GM19438 (cell line): Measurements from ENCODE around the gene PEPD.

Source experiments
- ATAC-seq: cut with Tn5 transposase; IDR thresholded peaks from one replicate; pipeline ENCODE4 v1.9.1; 2021; ENCODE audit warnings: low read depth; ENCODE audit not compliant: unreplicated experiment

PEPD gene

DNA sequence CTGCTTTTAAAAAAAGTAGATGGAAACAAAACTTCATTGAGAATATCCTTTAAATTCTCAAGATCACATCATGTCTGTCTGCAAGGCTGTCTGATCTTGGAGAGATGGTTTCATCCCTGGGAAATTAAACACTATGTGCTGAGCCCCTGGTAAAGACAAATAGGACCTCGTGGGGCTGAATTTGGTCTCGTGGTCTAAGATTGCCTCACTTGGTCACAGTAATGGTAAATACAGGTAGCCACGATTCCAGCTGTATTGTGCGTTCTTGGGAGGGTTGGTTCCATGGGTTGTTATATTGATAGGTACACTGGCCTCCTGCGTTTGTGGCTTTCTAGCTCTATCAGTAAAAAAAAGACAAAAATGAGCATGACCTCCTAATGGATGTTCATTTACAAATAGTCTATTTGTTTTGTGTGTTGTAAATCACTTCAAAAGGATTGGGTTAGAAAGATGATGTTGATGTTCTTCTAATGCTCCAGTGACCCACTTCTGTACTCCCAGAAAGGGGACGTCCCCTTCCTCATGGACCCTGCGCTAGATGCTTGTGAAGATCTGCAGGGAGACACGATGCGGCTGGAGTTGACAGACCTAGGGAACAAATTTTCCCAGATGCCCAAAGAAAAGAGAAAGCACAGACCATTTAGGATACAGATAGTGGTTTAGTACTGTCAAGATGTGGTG lies 146.3 kb downstream of the PEPD start:
- no peak for ATAC-seq

DNA sequence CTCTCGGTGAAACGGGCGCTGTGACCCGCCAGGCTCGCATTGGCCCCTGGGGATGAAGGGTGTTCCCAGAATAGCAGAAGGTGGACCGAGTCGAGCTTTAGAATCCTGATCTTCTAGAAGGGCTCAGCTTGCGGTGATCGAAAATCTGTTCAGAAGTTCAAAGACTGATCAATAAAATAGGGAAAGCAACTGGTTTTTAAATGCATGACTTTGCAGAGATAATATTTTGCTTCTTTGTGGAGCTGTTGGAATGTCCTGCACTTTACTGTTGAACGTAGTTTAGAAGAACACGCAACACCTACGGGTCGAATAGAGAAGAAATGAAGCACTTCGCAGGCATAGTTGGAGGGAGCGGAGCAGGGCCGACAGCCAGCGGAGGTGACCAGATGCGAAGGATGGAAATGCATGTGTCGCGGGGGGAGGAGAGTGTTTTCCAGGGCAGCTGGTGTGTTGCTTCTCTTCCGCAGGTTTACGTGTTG lies 147.3 kb downstream of the PEPD start:
- ATAC-seq: no peak

DNA sequence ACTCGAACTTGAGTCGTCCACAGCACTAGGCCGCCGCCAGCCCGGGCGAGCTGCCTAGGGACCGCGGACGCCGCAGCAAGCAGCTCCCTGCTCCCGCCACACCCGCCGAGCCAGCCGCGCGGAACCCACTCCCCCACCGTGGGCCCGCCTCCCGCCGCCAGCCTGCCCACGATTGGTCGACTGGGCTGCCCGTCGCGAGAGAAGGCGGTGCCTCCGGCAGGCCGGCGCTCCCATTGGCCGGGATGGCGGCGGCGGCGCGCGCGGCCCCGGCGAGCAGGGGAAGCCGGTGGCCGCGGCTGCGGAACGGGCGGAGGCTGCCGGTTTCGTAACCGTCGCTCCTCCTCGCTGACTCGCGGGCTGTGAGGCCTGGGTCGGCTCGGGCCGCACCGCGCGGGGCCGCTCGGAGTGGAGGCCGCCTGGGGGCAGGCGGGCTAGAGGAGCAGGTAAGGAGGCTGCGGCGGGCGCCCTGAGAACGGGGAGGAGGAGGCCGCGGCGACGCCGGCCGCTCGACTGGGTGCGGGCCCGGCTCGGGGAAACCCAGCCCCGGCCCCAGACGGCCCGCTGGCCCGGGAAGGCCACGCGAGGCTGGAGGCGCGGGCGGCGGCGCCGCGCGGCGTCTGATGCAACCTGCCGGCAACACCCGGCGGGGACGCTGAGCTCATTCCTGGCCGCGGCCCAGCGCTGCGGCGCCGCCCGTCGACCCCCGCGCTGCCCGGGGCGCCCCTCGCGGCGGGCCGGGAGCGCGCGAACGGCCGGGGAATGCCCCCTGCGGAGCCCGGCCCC lies 147.9 kb downstream of the PEPD start, which contains the start of gene CEBPG:
Gene CEBPG, plus strand, starts transcription at position 257 of the 783 bp plus-strand sequence. CDS start 5,531 bp downstream, outside the sequence.
- peak; percentile 88 for ATAC-seq

DNA sequence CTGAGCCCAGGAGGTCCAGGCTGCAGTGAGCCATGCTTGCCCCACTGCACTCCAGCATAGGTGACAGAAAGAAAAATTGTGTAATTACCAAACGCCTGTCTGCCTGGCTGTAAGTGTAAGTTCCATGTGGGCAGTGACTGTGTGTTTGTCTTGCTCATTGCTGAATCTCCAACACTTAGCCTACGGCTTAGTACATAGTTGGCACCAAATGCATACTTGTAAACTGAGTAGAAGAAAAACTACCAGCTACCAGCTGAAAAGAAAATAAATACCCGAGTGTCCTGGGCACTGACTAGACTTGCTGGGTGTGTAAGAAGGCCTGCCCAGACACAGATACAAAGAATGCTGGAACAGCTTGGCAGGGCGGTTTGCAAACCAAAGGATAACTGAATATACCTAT lies 150.8 kb downstream of the PEPD start:
- no peak for ATAC-seq

DNA sequence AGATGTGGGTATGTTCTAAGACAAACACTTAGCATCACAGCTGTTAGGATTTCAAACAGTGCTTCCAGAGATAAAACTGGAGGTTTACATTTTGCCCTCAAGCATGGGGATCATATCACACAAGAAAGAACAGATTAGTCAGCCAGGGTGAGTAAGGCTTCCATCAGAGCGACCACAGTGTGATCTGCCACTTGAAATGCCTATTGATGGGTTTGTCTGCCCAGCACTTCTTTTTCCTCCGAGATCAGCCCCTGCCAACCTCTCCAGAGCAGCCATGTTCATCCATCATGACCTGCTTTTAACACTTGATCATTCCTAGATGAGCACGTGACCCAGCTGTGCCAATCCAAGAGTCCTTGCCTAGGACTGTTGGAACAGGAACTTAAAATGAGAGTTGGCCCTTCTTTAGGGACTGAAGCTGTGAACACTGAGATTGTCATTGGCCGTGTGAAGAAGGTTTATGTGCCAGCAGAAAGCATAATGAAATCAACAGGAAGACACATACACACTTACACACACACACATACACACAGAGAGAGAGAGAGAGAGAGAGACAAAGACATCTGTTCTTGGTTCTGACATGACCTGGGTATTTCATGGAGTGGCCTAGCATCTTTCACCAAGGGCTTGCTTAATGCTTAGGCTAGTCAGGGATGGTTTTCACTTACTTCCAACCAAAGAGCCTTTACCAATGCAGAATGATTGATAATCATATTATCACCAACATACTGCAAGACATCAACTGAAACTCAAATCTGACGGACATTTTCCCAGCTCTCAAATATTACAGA lies 153.3 kb downstream of the PEPD start:
- ATAC-seq: no peak

DNA sequence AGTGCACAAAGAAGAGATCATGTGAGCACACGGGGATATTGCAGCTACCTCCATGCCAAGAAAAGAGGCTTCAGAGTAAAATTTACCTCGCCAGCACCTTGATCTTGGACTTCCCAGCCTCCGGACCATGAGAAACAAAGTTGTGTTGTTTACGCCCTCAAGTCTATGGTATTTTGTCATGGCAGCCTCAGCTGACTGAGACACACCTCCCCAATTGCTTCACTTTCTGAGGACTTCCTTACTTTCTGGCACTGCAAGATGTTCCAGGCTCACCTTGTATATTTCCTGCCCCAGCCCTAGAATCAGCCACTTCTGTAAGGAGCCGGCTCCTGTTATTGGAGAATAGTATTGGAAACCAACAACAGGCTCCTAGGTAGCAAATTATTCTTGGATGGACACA lies 154.7 kb downstream of the PEPD start:
- no peak for ATAC-seq

DNA sequence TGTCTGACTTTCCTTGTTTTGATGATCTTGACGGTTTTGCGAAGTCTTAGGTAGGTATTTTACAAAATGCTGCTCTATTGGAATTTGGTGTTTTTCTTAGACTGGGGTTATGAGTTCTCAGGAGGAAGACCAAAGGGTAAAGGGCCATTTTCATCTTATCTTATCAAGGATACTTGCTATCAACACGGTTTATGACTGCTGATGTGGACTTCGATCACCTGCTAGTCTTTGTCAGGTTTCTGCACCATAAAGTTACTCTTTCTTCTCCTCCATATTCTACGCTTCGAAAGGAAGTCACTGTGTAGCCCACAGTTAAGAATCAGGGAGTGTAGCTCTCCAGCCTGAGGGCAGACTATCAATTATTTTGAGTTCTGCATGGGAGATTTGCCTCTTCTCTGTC lies 155.5 kb downstream of the PEPD start:
- no peak for ATAC-seq

DNA sequence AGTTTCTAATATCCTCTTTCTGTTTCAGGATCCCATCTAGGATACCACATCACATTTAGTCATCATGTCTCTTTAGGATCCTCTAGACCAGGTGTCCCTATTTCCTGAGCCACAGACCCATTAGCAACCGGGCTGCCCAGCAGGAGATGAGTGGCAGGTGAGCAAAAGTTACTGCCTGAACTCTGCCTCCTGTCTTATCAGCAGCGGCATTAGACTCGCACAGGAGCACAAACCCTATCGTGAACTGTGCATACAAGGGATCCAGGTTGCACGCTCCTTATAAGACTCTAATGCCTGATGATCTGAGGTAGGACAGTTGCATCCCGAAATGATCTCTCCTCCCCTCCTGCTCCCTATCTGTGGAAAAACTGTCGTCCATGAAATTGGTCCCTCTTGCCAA lies 155.9 kb downstream of the PEPD start:
- no peak for ATAC-seq

DNA sequence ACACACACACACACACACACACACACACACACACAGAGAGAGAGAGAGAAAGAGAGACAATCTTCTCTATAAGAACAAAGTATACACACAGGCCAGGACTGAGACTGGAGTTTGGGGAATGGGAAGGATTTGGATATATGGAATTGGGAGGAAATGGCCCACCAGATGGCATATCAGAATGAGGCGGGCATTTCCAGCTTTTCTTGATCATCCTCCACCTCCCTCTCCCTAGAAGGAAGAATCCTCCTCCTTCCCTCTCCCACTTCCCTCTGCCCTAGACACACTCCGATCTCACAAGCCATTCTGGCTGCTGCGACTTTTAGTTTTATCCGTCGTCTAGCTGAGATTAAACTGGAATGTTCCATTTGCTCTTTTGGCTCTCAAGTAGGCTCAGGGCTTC lies 158.1 kb downstream of the PEPD start:
- no peak for ATAC-seq

DNA sequence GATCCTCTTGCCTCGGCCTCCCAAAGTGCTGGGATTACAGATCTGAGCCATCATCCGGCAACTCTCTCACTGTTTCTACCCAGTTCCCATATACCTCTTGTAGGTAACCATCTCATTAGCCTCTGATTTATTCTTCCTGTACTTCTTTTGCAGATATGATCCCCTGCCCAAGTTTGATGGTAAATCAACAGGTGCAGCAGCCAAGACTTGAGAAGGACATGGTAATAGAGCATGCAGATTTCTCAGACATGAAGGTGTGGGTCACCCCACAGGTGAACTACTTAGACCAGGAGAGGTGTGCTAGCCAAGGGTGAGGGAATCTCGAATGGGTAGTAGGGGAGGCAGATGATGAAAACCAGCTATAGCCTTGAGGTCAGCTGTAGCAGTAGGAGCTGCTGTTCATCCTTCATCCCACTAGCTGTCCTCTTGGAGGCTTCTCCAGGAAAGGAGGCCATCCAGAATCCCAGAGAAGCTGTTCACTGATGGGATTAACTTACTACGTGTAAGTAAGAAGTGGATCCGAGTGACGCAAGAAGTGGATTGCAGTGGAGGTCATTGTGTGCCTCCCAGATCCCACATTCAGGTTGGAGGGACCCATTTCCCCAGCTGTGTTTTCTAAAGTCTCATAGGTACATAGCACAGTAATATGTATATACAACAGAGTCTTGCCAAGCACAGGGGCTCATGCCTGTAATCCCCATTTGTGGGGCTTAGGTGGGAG lies 158.9 kb downstream of the PEPD start:
- ATAC-seq: no peak

DNA sequence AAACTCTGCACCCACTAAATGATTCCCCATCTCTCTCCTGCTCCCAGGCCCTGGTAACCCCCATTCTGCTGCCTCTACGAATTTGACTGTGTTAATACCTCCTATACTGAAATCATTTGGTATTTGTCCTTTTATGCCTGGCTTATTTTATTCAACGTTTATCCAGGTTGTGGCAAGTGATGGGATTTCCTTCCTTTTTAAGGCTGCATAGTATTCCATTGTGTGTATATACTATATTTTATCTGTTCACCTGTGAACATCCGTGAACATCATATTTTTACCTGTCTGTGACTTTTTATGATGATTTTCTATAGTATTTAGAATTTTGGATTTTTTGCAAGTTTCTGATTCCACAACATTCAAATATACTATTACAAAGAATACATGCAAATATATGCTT lies 162.0 kb downstream of the PEPD start:
- ATAC-seq: no peak

DNA sequence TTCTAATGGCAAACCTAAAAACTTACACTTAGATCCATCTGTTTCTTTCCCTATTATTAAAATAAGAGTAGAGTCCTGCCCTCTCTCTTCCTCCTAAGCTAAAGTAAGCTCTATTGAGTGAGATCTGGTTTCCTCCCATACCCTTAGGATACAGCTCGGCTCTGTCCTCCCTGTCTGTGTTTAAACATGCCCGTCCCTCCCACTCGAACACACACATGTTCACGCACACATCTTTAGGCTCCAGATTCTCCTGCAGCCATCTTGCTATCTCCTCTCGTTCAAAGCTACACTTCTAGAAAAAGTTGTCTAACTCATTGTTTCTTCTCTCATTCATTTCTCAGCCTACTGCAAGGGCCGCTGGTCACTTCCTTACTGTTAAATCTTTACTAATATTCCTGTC lies 163.2 kb downstream of the PEPD start:
- ATAC-seq: no peak

DNA sequence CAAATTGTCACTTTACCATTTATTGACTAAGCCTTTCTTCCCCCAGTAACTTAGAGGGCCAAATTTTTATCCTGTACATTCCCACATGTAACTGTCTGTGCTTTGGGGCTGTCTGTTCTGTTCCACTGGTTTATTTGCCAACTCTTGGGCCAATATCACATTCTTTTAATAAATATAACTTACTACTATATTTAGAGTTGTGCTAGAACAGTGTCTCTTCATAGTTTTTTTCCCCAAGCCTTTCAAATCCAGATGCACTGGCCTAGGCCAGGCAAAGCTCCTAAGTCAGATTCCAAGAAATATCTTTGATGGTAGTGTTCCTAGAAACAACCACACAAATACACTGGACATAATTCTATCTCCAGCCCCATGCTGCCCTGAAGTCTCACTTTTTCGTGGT lies 164.0 kb downstream of the PEPD start:
- ATAC-seq: no peak

DNA sequence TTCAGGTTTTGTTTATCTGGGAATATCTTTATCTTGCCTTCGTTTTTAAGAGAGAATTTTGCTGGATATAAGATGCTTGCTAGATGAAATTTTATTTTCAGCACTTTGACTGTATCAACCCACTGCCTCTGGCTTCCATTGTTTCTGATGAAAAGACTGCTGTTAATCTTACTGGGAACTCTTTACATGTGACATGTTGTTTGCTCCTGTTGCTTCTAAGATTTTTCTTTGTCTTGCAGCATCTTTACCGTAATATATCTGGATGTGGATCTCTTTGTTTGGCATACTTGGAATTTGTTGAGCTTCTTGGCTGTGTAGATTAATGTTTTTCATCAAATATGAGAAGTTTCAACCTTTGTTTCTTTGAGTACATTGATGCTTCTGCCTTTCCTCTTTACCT lies 166.1 kb downstream of the PEPD start:
- ATAC-seq: no peak

DNA sequence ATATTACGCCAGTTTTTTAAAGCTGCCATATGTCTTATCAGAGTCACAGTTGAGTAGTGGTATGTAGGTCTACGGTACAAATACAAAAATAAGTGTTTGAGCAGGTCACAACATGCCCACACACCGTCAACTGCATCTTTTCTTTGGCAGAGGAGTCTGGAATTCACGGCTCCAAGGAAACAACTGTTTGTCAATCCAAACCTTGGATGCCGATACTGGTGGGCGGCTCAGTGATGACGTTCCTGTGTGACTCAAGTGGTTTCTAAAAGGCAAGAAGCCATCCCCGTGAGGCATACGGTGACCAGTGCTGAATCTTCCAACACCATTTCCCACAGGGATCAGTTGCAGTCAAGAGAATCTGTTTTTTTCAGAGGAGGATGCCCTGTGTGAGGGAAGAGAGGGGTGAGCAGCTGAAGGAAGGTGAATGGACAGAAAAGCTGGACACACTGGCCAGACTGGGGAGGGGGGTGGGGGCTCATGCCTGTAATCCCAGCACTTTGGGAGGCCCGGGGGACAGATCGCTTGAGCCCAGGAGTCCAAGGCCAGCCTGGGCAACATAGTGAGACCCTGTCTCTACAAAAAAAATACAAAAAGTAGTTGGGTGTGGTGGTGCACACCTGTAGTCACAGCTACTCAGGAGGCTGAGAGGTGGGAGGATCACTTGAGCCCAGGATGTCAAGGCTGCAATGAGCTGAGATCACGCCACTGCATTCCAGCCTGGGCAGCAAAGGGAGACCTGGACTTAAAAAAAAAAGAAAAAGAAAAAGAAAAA lies 170.9 kb downstream of the PEPD start:
- no peak for ATAC-seq

DNA sequence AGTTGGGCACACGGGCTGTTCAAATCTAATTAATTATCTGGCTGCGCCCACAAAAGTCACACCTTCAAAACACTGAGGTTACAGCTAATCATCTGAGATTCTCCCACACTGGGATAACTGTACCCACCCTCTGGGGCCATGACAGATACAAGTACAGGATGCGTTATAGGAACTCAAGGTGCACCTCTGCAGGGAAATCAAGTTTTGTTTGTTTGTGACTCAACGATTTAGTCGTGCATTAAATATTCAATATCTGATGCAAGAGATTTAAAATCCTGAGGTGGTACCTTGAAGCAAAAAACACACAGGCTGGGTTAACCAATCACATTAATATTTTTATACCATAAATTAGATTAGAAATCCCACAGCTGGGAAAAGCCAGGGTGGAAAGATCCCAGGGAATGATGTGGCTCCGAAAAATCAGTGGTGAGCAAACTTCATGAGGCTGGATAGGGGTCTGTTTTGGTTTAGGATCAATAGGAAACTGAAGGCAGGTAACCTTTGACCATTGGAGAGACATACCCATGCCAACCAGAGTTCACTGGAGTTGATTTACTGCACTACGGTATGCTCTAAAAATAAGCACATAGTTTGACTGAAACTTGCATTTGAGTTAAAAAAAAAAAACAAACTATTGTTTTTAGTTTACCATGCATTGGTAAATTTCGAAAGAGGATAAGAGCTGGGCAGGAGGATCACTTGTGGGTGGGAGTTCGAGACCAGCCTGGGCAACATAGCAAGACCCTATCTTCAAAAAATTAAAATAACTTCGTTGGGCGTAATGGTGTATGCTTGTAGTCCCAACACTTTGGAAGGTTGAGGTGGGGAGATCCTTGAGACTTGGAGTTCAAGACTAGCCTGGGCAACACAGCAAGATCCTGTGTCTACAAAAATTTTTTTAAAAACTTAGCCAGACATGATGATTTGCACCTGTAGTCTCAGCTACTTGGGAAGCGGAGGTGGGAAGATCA lies 172.0 kb downstream of the PEPD start:
- no peak for ATAC-seq

DNA sequence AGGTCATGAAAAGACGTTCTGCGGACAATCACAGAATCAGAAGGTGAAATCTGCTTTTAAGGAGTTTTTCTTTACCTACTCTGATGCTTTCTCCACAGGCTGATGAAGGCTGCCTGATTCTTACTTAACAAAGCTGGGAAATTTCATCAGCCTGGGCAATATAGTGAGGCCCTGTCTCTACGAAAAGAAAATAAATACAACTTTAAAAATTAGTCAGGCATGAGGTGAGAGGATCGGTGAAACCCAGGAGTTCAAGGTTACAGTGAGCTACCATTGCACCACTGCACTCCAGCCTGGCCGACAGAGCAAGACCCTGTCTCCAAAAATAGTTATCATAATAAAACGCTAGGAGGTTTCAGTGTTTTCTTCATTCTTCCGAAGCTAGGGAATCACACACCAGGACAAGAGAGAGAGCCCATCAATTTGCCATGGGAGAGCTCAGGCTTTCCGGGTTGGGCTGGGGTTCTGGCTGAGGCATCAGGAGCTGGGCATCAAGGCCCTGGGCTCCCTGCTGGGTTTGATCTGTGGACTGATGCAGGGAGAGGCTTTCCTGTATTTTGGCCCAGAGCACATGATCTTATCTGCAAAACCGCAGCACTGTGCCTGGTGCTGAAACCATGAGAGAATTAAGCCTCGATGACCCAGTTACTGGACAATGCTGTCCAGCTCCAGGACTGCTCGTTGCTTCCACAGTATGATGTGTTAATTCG lies 173.1 kb downstream of the PEPD start:
- ATAC-seq: no peak

DNA sequence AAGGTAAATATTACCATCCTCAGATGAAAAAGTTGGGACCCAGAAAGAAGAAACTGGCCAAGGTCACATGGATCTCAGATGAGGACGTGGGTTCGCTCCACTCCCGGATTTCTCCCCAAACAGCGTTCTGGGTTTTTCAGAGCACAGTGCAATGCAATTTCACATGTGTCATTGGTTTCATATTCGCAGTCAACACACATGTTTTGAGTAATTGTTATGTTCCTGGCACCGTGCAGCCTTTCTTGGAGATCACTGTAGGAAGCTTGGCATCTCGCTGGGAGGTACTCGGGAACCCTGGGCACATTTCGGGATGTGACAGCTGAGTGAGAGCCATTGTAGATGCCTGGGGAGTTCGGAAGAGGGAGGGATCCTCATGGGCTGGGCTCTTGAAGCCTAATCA lies 174.3 kb downstream of the PEPD start:
- ATAC-seq: no peak
